Left lung (tissue), 10 donors: Measurements from ENCODE around the gene TBC1D8B. TPM values are rescaled to one million over a fixed set of nuclear protein-coding genes. Genes with fewer than 3 reads are reported as not detected.

ENCODE experiments used
- ATAC-seq: fragments of 200-7000 bp; cut with Tn5 transposase; one replicate; pipeline ENCODE4 v1.9.1; 2020; ENCODE audit warnings: moderate library complexity
- DNase-seq, 4 donors: peaks; one replicate each; pipeline ENCODE4 v3.0.0-alpha.2; 2013 to 2020
- H3K27ac ChIP-seq, 2 donors: fragments of 200-600 bp; sonication (generic) in 1 of 2; one replicate each; pipeline versions ENCODE4 v1.5.0 to v1.8.0; 2020 to 2021
- H3K27me3 ChIP-seq, 2 donors: fragments of 200-600 bp; sonication (generic) in 1 of 2; one replicate each; pipeline versions ENCODE4 v1.5.0 to v1.8.0; 2020 to 2021
- H3K36me3 ChIP-seq, 2 donors: fragments of 200-600 bp; sonication (generic) in 1 of 2; one replicate each; pipeline versions ENCODE4 v1.5.0 to v1.8.0; 2020 to 2021
- H3K4me1 ChIP-seq, 2 donors: fragments of 200-600 bp; one replicate each; pipeline ENCODE4 v1.8.0; 2021
- H3K4me3 ChIP-seq, 2 donors: fragments of 200-600 bp; sonication (generic) in 1 of 2; one replicate each; pipeline versions ENCODE4 v1.5.0 to v1.8.0; 2020 to 2021; ENCODE audit warnings: mild to moderate bottlenecking in 1 of 2
- H3K9me3 ChIP-seq, 2 donors: fragments of 200-600 bp; sonication (generic) in 1 of 2; one replicate each; pipeline versions ENCODE4 v1.5.0 to v1.8.0; 2020 to 2021
- CTCF ChIP-seq, 2 donors: fragments of 200-600 bp; sonication (generic) in 1 of 2; IDR thresholded peaks; one replicate each; pipeline versions ENCODE4 v1.5.0 to v1.8.0; 2021; ENCODE audit warnings: antibody characterized with exemption in 2 of 2
- intact Hi-C, 2 donors: fragments of 100-400 bp; cut with DNase I; formaldehyde crosslinking; loops; one replicate each; pipeline versions ENCODE4 v1.11.2 to v1.14.2; 2022
- polyA plus RNA-seq, 6 donors: library from polyadenylated mRNA; unstranded; fragments of 120-200 nt; gene quantifications; one replicate each; pipeline ENCODE4 v1.2.1, GENCODE V29; 2013; ENCODE audit not compliant: insufficient read length in 6 of 6
- total RNA-seq, 2 donors: library from RNA; stranded (reverse); fragmentation: NEBNext Ultra II Directional; extraction: Animal tissue kit (Norgen Biotek cat#: 25700); gene quantifications; one replicate each; pipeline ENCODE4 v1.2.1, GENCODE V29; 2021
- donor health status: DM: no; HTN: yes; CAD: no.
- donor health status: DM: no; HTN: no; CAD: no.

The TBC1D8B gene
- total and polyA plus RNA-seq, 8 donors, result 9.6 to 13.3 (median 10.4) TPM

GRCh38 chrX:106903291-106903824, 100.9 kb downstream of the TBC1D8B start, which contains the start of gene RIPPLY1:
TSS of gene RIPPLY1 (minus strand) at chrX:106903341. CDS start at chrX:106903287, 54 bp downstream.
- Histone ChIP-seq H3K36me3 (no peaks in the 10 kb centered on the region), H3K4me3 (no peak within 1 kb of the TSS), H3K27ac (no peak within 1 kb of the TSS), H3K4me1 (no peaks in the 10 kb centered on the region), H3K9me3 (no peaks in the 10 kb centered on the region), H3K27me3 (no peaks in the 10 kb centered on the region)
- no peak for TF ChIP-seq CTCF (IDR thresholded peaks at IDR 0.05)
- intact Hi-C loops, result no loop called here
- ATAC-seq, result no peak
- no peak for DNase-seq

- intact Hi-C loops, result no loop called here
- no peaks in the 10 kb centered on the region for H3K27me3 ChIP-seq
- no peak for TF ChIP-seq CTCF (IDR thresholded peaks at IDR 0.05)
- no peak overlapping the region for H3K4me3 ChIP-seq
- H3K4me1 ChIP-seq, result no peaks in the 10 kb centered on the region
- DNase-seq (no peak), ATAC-seq (no peak)
- H3K9me3 ChIP-seq, result no peaks in the 10 kb centered on the region
- H3K36me3 ChIP-seq, result no peaks in the 10 kb centered on the region
- H3K27ac ChIP-seq, result no peak overlapping the region
These were observed 101.5 kb downstream of the TBC1D8B start for GRCh38 chrX:106903856-106904528.

GRCh38 chrX:106905064-106905708, 102.7 kb downstream of the TBC1D8B start:
- intact Hi-C loops, result no loop called here
- TF ChIP-seq CTCF (IDR thresholded peaks at IDR 0.05), result no peak
- DNase-seq, result no peak
- H3K27me3 ChIP-seq, result no peaks in the 10 kb centered on the region
- H3K4me1 ChIP-seq, result no peaks in the 10 kb centered on the region
- no peak for ATAC-seq
- no peaks in the 10 kb centered on the region for H3K36me3 ChIP-seq
- no peaks in the 10 kb centered on the region for H3K9me3 ChIP-seq
- no peak overlapping the region for H3K4me3 ChIP-seq
- H3K27ac ChIP-seq, result no peak overlapping the region

GRCh38 chrX:106906361-106906760, 103.9 kb downstream of the TBC1D8B start:
- Histone ChIP-seq H3K9me3 (no peaks in the 10 kb centered on the region), H3K27ac (no peak overlapping the region), H3K36me3 (no peaks in the 10 kb centered on the region), H3K4me1 (no peaks in the 10 kb centered on the region), H3K4me3 (no peak overlapping the region), H3K27me3 (no peaks in the 10 kb centered on the region)
- DNase-seq, result peak in 1 of 4 donors; percentile 52
- no peak for ATAC-seq
- intact Hi-C loops, result no loop called here
- no peak for TF ChIP-seq CTCF (IDR thresholded peaks at IDR 0.05)

GRCh38 chrX:106912864-106913263, 110.4 kb downstream of the TBC1D8B start:
- TF ChIP-seq CTCF (IDR thresholded peaks at IDR 0.05), result no peak
- no peaks in the 10 kb centered on the region for H3K9me3 ChIP-seq
- ATAC-seq, result no peak
- peaks cover 0 to 10% of the 10 kb centered on the region in 2 donors for H3K27me3 ChIP-seq
- no peak for DNase-seq
- H3K4me1 ChIP-seq, result no peaks in the 10 kb centered on the region
- intact Hi-C loops, result no loop called here
- H3K27ac ChIP-seq, result no peak overlapping the region
- no peak overlapping the region for H3K4me3 ChIP-seq
- no peaks in the 10 kb centered on the region for H3K36me3 ChIP-seq
